Measurements from ENCODE around the gene OSMR.
"Not testable (repeated sequence)": the region's sequence is repeated elsewhere in the genome, so short reads cannot be mapped to it uniquely, and the experiment has no call there.

OSMR gene

DNA sequence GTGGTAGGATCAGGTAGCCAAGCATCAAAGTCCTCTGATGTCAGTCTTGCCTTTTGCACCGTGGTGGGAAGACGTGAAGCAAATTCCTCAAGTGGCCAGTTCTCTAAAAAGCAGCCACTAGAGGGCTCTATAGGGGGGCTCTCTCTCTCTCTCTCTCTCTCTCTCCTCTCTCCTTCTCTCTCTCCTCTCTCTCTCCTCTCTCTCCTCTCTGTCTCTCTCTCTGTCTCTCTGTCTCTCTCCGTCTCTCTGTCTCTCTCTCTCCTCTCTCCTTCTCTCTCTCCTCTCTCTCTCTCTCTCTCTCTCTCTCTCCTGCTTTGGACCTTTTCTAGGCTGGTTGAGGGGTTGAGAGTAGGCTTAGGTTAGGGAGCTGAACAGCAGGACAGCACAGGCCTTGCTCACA is 13.9 kb upstream of the OSMR start:
- FAIRE-seq, result no peak

DNA sequence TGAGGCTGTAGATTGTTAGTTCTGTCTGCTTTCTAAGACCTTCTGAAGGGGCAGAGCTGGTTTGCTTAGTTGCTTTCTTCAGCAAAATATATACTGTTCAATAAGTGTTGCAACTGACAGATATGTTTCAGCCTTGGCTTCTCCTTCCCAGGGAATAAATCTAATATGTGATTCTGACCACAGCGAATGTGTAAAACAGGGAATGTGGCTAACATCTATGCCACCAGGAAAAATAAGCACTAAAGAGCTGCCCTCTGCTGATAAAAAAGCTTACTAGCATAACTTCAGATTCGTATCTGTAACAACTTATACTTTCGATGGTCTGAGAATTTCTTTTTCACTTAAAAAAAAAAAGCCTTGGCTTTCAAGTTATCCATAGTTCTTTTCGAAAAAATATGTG is 13.0 kb upstream of the OSMR start:
- FAIRE-seq, result no peak

DNA sequence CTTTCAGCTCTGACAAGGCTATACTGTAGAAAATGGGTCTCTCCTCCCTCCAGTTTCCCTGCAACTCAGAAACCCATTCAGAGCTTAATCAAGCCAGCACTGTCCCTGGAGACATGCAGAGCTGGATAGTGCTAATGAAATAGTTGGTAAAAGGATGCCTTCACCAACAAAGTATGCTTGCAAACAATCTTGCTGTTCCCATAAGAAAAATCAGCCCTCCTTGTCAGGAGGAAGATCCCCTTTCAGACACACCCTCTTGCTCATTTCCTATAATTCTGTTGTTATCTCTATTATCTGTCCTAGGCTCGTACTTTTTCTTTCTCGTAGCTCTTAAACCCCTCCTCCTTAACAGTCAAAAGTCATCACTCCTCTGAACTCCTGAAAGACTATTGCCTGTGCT is 9.9 kb upstream of the OSMR start:
- FAIRE-seq, result no peak

DNA sequence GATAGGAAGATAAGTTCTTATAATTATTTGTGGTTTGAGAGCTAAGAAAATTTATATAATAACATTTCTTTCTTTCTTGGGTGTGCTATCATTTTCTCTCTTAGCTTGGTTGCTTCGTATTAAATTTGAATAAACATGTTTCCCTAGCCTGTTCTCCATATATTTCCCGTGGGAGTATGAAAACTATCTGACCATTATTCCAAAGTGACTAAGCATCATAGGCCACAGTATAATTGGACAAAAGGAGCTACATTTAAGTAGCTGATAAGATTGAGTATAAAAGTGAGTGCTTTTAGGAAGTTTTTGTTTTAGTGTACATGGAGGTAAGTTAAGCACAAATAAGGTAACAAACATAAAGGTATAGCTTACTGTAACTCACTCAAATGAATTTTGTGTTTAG is 8.4 kb upstream of the OSMR start:
- no peak for FAIRE-seq

- no peak for FAIRE-seq
These were observed 7.9 kb upstream of the OSMR start for GRCh38 chr5:38837932-38838331.

- FAIRE-seq, result no peak
These were observed 2.1 kb upstream of the OSMR start for GRCh38 chr5:38843665-38844064.

GRCh38 chr5:38846379-38847011 is 683 bp downstream of the OSMR start:
- FAIRE-seq, result no peak

DNA sequence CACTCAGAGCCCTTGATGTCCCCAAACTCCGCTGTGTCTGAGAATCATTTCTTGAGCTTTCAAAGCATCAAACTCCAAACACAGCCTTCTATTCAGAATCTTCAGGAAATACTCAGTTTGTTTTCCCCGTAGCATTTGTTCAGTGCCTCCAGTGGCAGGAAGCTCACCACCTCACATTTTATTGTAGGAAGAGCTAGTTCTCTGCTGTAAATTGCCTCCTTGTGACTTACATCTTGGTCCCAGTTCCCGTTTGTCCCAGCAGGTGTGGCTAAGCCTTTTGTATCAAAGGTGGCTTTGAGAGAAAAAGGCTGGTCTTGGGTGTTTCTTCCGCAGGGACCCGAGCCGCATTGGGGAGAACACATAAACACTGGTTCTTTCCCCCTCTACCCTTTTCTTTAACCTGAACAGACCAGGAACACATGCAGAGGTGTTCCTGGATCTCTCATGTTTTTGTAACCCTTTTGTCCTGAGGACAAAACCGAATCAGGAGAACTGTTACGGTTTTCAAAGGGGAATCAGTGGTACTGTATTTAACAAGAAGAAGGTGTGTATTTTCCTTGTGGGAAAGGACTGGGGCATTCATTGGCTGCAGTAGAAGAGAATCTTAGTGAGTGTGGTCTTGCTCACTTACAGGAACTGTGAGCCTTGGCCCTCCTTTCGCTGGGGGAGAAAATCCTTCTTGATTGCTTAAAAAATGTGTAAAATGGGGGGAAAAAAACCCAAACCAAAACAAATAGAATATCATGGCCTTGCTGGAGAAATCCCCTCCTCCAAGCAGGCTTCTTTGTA is 1.9 kb downstream of the OSMR start:
- no peak for FAIRE-seq

DNA sequence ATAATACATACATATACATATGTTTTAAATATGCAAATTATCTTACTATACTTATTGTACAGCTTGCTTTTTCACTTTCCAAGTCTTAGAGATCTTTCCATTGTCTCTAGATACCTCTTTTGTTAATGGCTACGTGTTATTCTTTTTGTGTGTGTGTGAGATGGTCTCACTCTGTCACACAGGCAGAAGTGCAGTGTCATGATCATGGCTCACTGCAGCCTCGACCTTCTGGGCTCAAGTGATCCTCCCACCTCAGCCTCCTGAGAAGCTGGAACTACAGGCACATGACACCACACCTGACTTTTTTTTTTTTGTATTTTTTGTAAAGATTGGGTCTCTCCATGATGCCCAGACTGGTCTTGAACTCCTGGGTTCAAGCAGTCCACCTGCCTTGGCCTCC is 2.8 kb downstream of the OSMR start:
- no peak for FAIRE-seq

GRCh38 chr5:38851640-38852039 is 5.8 kb downstream of the OSMR start:
- not testable (repeated sequence) for FAIRE-seq

DNA sequence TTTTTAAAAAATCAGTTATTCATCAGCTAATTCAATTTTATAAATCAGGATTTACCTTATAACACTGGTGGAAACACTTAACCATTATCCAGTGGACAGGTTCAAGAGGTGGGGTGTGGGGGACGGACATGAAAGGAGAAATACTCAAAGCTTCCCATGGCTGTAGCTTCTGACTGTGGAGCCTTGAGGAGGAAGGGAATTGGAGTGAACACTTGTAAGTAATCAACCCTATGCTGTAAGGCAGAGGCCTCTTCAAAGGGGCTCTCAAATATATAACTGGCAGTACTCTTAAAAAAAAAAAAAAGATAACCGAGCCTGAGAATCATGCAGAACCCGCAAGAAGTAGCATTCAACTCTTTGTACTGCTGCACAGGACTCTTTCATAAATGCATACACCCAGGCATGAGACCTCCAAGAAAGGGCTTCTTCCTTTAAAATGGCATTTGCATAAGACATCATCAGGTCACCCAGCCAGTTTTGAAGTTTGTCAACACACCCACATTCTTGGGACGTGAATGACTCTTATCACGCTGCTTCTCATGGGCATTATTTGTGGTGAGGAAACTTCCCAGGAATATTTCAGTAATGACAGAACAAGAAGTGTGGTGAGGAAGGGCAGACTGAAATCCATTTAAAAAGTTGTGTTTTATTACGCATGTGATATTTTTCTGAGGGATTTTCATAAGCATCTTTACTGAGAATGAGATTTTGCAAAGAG is 8.1 kb downstream of the OSMR start:
- FAIRE-seq, result no peak

- no peak for FAIRE-seq
These were observed 9.1 kb downstream of the OSMR start for GRCh38 chr5:38854907-38855306.

DNA sequence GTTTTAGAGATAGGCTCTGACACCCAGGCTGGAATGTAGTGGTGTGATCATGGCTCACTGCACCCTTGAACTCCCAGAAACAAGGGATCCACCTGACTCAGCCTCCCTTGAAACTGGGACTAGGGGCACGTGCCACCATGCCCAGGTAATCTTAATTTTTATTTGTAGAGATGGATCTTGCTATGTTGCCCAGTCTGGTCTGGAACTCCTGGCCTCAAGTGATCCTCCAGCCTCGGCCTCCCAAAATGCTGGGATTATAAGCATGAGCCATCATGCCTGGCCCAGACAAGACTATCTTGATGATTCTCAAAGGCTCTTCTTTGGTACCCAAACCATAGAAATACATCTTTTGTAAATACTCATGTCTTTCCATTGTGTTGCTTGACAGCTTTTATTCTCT is 10.8 kb downstream of the OSMR start:
- FAIRE-seq, result no peak

GRCh38 chr5:38858839-38859238 is 13.0 kb downstream of the OSMR start:
- no peak for FAIRE-seq

- not testable (repeated sequence) for FAIRE-seq
These were observed 16.4 kb downstream of the OSMR start for GRCh38 chr5:38861986-38862770.

GRCh38 chr5:38866362-38867031 is 20.7 kb downstream of the OSMR start:
- no peak for FAIRE-seq

- no peak for FAIRE-seq
These were observed 21.2 kb downstream of the OSMR start for GRCh38 chr5:38867032-38867398.

GRCh38 chr5:38867416-38867815 is 21.6 kb downstream of the OSMR start:
- FAIRE-seq, result no peak

GRCh38 chr5:38870595-38870994 is 24.8 kb downstream of the OSMR start:
- no peak for FAIRE-seq

DNA sequence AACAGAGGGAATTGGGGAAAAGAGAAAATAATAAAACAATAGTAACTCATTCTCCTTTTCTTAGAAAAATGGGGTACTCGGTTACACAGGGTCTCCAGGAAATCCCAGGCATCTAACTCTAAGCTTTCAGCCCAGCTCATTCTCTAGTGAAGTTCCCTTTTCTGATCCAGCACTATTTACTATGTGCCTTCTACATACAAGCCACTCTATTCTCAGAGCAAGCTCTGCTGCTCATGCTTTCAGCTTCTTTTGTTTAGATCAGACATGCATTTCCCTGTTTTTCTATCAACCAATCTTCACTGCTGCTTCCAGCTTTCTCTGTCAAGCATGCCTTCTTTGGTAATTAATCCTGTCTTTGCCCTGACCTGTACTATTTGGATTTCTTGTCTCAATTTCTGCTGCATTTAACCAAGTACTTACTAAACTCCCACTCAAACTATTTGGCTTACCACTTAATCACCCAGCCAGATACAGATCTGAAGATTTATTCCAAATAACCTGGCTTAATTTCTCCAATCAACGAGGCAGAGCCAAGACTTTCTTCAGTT is 25.3 kb downstream of the OSMR start:
- no peak for FAIRE-seq

GRCh38 chr5:38871790-38872551 is 26.2 kb downstream of the OSMR start:
- FAIRE-seq, result no peak

DNA sequence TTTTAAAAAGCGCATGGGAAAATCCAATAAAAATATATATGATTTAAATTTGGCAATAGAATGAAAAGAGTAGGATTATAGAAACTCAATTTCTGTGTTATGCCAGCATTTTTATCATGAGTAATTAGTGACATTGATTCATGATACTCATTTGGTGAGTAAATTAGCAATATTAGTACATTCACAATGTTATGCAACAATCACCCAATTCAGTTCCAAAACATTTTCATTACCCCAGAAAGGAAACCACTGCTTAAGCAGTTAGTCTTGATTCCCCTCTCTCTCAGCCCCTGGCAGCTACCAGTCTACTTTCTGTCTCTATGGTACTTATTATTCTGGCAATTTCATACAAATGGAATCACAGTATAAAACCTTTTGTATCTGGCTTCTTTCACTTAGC is 27.0 kb downstream of the OSMR start:
- FAIRE-seq, result no peak
